ENCODE results near the gene NOD1. TPM values are rescaled to one million over a fixed set of nuclear protein-coding genes. Genes with fewer than 3 reads are reported as not detected.
"Not testable (repeated sequence)": the region's sequence is repeated elsewhere in the genome, so short reads cannot be mapped to it uniquely, and the experiment has no call there.

NOD1 gene
- total RNA-seq, 1 donor from 2014 or later, result 32.7 TPM

GRCh38 chr7:30491417-30491816, 12.8 kb upstream of the NOD1 start:
- Mint-ChIP-seq H3K4me3 (ENCODE audit: unreplicated experiment) (no peak overlapping the region), H3K27ac (ENCODE audit: unreplicated experiment) (no peak overlapping the region), H3K4me1 (ENCODE audit: unreplicated experiment) (no peaks in the 10 kb centered on the region), H3K36me3 (ENCODE audit: low read depth, unreplicated experiment) (peaks cover 13% of the 10 kb centered on the region), H3K27me3 (ENCODE audit: unreplicated experiment) (no peaks in the 10 kb centered on the region), H3K9me3 (ENCODE audit: unreplicated experiment) (no peaks in the 10 kb centered on the region)
- TF ChIP-seq CTCF (IDR thresholded peaks at IDR 0.05; ENCODE audit: unreplicated experiment), result no peak
- DNase-seq (ENCODE audit: low spot score), result no peak

DNA sequence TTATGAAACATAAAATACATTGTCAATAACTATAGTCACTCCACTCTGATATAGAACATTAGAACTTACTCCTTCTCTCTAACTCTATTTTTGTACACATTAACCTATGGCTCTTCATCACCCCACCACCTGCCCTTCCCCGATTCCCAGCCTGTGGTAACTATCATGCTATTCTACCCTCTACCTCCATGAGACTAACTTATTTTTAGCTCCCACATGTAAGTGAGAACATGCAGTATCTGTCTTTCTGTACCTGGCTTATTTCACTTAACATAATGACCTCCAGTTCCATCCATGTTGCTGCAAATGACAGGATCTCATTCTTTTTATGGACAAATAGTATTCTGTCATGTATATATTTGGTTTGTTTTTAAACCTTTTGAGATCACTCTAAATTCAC, 8.8 kb upstream of the NOD1 start:
- DNase-seq (ENCODE audit: low spot score), result no peak
- TF ChIP-seq CTCF (IDR thresholded peaks at IDR 0.05; ENCODE audit: unreplicated experiment), result no peak
- no peak overlapping the region for H3K4me3 Mint-ChIP-seq (ENCODE audit: unreplicated experiment)
- no peaks in the 10 kb centered on the region for H3K9me3 Mint-ChIP-seq (ENCODE audit: unreplicated experiment)
- H3K36me3 Mint-ChIP-seq (ENCODE audit: low read depth, unreplicated experiment), result no peaks in the 10 kb centered on the region
- no peaks in the 10 kb centered on the region for H3K27me3 Mint-ChIP-seq (ENCODE audit: unreplicated experiment)
- H3K27ac Mint-ChIP-seq (ENCODE audit: unreplicated experiment), result no peak overlapping the region
- no peaks in the 10 kb centered on the region for H3K4me1 Mint-ChIP-seq (ENCODE audit: unreplicated experiment)

- Mint-ChIP-seq H3K27me3 (ENCODE audit: unreplicated experiment) (no peaks in the 10 kb centered on the region), H3K36me3 (ENCODE audit: low read depth, unreplicated experiment) (no peaks in the 10 kb centered on the region), H3K9me3 (ENCODE audit: unreplicated experiment) (no peaks in the 10 kb centered on the region), H3K4me1 (ENCODE audit: unreplicated experiment) (no peaks in the 10 kb centered on the region), H3K27ac (ENCODE audit: unreplicated experiment) (no peak overlapping the region), H3K4me3 (ENCODE audit: unreplicated experiment) (no peak overlapping the region)
- DNase-seq (ENCODE audit: low spot score), result no peak
- TF ChIP-seq CTCF (IDR thresholded peaks at IDR 0.05; ENCODE audit: unreplicated experiment), result no peak
Observed at GRCh38 chr7:30485667-30486066, 7.1 kb upstream of the NOD1 start.

DNA sequence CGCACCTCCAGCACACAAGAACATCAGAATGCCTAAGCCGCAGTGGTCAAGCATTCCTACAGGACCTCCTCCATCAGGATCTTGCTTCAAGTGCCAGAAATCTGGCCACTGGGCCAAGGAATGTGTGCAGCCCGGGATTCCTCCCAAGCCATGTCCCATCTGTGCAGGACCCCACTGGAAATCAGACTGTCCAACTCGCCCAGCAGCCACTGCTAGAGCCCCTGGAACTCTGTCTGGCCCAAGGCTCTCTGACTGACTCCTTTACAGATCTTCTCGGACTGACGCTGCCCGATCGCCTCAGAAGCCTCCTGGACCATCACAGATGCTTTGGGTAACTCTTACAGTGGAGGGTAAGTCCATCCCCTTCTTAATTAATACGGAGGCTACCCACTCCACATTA, 2.8 kb upstream of the NOD1 start:
- not testable (repeated sequence) for DNase-seq (ENCODE audit: low spot score); H3K4me1 Mint-ChIP-seq (ENCODE audit: unreplicated experiment); H3K27ac Mint-ChIP-seq (ENCODE audit: unreplicated experiment); H3K27me3 Mint-ChIP-seq (ENCODE audit: unreplicated experiment); H3K4me3 Mint-ChIP-seq (ENCODE audit: unreplicated experiment); H3K36me3 Mint-ChIP-seq (ENCODE audit: low read depth, unreplicated experiment); H3K9me3 Mint-ChIP-seq (ENCODE audit: unreplicated experiment)

GRCh38 chr7:30479202-30480120, 877 bp upstream of the NOD1 start:
- Mint-ChIP-seq H3K4me3 (ENCODE audit: unreplicated experiment) (peak overlapping the region; percentile 85), H3K27me3 (ENCODE audit: unreplicated experiment) (peaks cover 8% of the 10 kb centered on the region), H3K9me3 (ENCODE audit: unreplicated experiment) (no peaks in the 10 kb centered on the region), H3K27ac (ENCODE audit: unreplicated experiment) (no peak overlapping the region), H3K36me3 (ENCODE audit: low read depth, unreplicated experiment) (peaks cover 5% of the 10 kb centered on the region), H3K4me1 (ENCODE audit: unreplicated experiment) (peaks cover 21% of the 10 kb centered on the region)
- DNase-seq (ENCODE audit: low spot score), result no peak
- no peak for TF ChIP-seq CTCF (IDR thresholded peaks at IDR 0.05; ENCODE audit: unreplicated experiment)
